Memory B cell (primary cell): ENCODE measurements around the gene EYA2.
"Not testable (repeated sequence)": the region's sequence is repeated elsewhere in the genome, so short reads cannot be mapped to it uniquely, and the experiment has no call there.

Source experiments
- ATAC-seq: fragments of 150-1000 bp; cut with Tn5 transposase; 2 replicates; pipeline ENCODE4 v1.10.0; 2021; ENCODE audit warnings: low read depth, mild to moderate bottlenecking, moderate library complexity
- DNase-seq, 2 donors: peaks; one replicate each; pipeline ENCODE4 v3.0.0; 2022; ENCODE audit warnings: low spot score in 2 of 2
- H3K27ac Mint-ChIP-seq: one replicate; pipeline ENCODE4 v1.8.0; 2022; ENCODE audit warnings: mild to moderate bottlenecking, moderate library complexity, mixed read lengths
- H3K27me3 Mint-ChIP-seq: one replicate; pipeline ENCODE4 v1.8.0; 2022; ENCODE audit warnings: mixed read lengths
- H3K36me3 Mint-ChIP-seq: one replicate; pipeline ENCODE4 v1.8.0; 2022; ENCODE audit warnings: mild to moderate bottlenecking, mixed read lengths
- H3K4me1 Mint-ChIP-seq: one replicate; pipeline ENCODE4 v1.8.0; 2022; ENCODE audit warnings: mixed read lengths
- H3K4me3 Mint-ChIP-seq: one replicate; pipeline ENCODE4 v1.8.0; 2022; ENCODE audit warnings: mild to moderate bottlenecking, moderate library complexity, mixed read lengths
- H3K9me3 Mint-ChIP-seq: one replicate; pipeline ENCODE4 v1.8.0; 2022; ENCODE audit warnings: mixed read lengths

EYA2 gene

DNA sequence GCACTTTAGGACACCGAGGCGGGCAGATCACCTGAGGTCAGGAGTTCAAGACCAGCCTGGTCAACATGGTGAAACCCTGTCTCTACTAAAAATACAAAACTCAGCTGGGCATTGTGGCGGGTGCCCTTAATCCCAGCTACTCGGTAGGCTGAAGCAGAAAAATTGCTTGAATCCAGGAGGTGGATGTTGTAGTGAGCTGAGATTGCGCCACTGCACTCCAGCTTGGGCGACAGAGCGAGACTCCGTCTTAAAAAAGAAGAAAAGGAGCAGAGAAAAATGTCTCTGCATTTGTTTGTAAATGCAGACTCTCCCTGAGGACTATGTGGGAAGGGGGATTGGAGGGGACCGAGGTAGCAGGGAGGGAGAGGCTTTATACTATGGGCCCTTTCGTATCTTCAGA lies 311.9 kb downstream of the EYA2 start:
- H3K27ac Mint-ChIP-seq: peak overlapping the region; percentile 70
- not testable (repeated sequence) for H3K36me3 Mint-ChIP-seq, ATAC-seq, H3K4me3 Mint-ChIP-seq, DNase-seq, H3K9me3 Mint-ChIP-seq, H3K27me3 Mint-ChIP-seq
- peaks cover 11% of the 10 kb centered on the region for H3K4me1 Mint-ChIP-seq

DNA sequence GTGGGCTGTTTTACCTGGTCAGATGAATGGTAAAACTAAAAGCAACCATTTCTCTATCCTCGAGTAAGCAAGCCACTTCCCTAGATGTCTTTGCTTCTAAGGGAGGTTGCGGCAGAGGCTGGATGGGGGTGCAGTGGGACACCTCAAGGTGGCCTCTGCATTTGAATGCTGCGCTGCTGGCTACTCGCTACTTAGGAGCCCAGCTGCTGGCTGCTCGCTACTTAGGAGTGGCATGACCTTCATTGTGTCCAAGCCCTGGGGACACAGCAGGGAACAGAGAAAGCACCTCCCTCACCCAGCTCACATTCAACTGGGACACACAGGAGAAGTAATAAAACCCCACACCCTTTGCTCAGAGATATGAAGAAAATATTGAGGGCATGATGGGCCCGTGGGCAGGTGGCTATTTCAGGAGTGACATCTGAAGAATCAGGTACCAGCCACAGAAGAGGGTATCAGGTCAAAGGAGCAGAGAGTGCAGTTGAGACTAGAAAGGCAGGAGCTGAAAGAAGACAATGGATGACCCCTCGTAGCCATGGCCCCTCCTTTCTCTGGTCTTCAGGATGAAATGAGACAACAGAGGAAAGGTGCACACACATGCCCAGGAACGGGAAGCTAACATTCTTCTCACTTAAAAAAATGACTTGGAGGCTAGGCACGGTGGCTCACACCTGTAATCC lies 312.5 kb downstream of the EYA2 start:
- no peaks in the 10 kb centered on the region for H3K9me3 Mint-ChIP-seq
- H3K27me3 Mint-ChIP-seq: no peaks in the 10 kb centered on the region
- H3K4me3 Mint-ChIP-seq: no peak overlapping the region
- peaks cover 5% of the 10 kb centered on the region for H3K36me3 Mint-ChIP-seq
- no peak for DNase-seq
- H3K4me1 Mint-ChIP-seq: peaks cover 11% of the 10 kb centered on the region
- peak overlapping the region; percentile 70 for H3K27ac Mint-ChIP-seq
- no peak for ATAC-seq

DNA sequence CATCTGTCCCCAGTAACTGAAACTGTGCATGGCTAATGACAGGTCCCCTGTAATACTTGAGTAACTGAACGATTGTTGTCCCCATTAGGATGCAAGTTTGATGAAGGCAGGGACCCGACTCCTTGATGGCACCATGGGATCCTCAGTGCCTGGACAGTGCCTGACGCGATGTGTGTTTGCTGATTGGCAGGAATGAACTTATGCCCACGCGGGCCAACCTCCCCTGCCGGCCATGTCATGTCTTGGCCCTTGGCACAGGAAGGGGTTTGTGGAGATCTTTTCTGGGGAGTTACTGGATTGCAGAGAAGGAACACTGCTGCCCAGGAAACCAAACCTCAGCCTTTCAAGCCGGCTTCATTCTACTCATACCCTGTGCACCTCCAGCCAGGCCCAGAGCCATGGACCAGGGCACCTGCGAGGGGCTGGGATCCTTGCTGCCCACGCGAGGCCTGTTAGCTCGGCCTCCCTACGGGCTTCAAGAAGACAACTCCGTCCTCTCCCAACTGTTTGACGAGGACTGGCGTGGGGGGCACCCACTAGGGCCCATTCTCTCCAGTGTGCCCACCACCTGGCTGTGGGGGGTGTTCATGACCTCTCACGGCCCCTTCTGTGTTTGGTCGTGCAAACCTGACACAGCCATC lies 314.0 kb downstream of the EYA2 start:
- DNase-seq: no peak
- no peak overlapping the region for H3K27ac Mint-ChIP-seq
- H3K9me3 Mint-ChIP-seq: no peaks in the 10 kb centered on the region
- H3K4me3 Mint-ChIP-seq: no peak overlapping the region
- peaks cover 5% of the 10 kb centered on the region for H3K36me3 Mint-ChIP-seq
- H3K4me1 Mint-ChIP-seq: peaks cover 11% of the 10 kb centered on the region
- H3K27me3 Mint-ChIP-seq: no peaks in the 10 kb centered on the region
- no peak for ATAC-seq

- Mint-ChIP-seq H3K4me3 (no peak overlapping the region), H3K27ac (no peak overlapping the region), H3K27me3 (no peaks in the 10 kb centered on the region), H3K36me3 (peaks cover 8% of the 10 kb centered on the region), H3K9me3 (no peaks in the 10 kb centered on the region), H3K4me1 (peaks cover 11% of the 10 kb centered on the region)
- DNase-seq: no peak
- ATAC-seq: no peak
Observed at GRCh38 chr20:47209982-47210381, 315.3 kb downstream of the EYA2 start.

DNA sequence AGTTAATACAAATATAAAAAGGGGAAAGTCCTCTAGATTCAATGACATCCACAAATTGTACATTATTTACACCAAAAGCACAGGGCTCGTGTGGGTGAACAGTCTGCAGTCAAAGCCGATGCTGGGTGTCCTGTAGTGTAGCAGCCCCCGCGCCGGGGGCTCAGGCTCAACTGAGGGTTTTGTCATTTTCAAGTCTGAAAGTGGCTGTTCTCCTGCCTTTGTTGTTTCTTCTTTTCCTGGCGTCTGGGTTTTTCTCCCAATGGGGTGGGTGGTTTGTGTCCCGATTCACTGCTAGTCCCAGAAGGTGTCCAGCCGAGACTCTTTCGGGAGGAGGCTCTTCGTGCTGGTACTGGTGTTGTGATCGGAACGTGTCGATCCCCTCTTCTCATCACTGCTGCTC lies 315.8 kb downstream of the EYA2 start:
- Mint-ChIP-seq H3K4me1 (peaks cover 10% of the 10 kb centered on the region), H3K27me3 (no peaks in the 10 kb centered on the region), H3K4me3 (no peak overlapping the region), H3K36me3 (peaks cover 8% of the 10 kb centered on the region), H3K9me3 (no peaks in the 10 kb centered on the region), H3K27ac (no peak overlapping the region)
- DNase-seq (no peak), ATAC-seq (no peak)

GRCh38 chr20:47211036-47211435 lies 316.4 kb downstream of the EYA2 start:
- no peaks in the 10 kb centered on the region for H3K9me3 Mint-ChIP-seq
- DNase-seq: no peak
- H3K36me3 Mint-ChIP-seq: peaks cover 12% of the 10 kb centered on the region
- H3K4me1 Mint-ChIP-seq: peaks cover 8% of the 10 kb centered on the region
- ATAC-seq: no peak
- no peaks in the 10 kb centered on the region for H3K27me3 Mint-ChIP-seq
- no peak overlapping the region for H3K4me3 Mint-ChIP-seq
- no peak overlapping the region for H3K27ac Mint-ChIP-seq

GRCh38 chr20:47212606-47213207 lies 318.1 kb downstream of the EYA2 start:
- H3K4me1 Mint-ChIP-seq: peaks cover 4% of the 10 kb centered on the region
- H3K9me3 Mint-ChIP-seq: no peaks in the 10 kb centered on the region
- DNase-seq: no peak
- no peak for ATAC-seq
- H3K27ac Mint-ChIP-seq: no peak overlapping the region
- peaks cover 18% of the 10 kb centered on the region for H3K36me3 Mint-ChIP-seq
- no peaks in the 10 kb centered on the region for H3K27me3 Mint-ChIP-seq
- H3K4me3 Mint-ChIP-seq: no peak overlapping the region

DNA sequence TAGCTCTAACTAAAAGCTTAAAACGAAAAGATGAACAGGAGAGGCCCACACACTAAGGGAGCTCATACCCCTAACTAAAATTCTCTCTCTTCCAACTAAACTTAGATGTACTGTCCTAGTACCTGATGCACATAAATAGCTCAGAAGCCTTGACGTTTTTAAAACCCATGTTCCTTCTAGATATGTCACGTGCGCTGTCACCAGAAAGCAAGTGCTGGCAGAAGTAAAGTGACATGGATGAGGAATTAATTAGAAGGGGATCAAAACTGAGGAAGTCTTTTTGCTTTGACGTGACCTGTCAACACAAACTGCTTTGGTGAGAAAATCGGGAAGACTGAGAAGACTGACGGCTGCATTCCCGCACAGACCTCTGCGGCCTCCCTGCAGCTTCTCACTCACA lies 319.3 kb downstream of the EYA2 start:
- Mint-ChIP-seq H3K27me3 (no peaks in the 10 kb centered on the region), H3K4me3 (no peak overlapping the region), H3K4me1 (peaks cover 6% of the 10 kb centered on the region), H3K27ac (no peak overlapping the region), H3K9me3 (no peaks in the 10 kb centered on the region), H3K36me3 (peaks cover 28% of the 10 kb centered on the region)
- ATAC-seq (no peak), DNase-seq (no peak)

GRCh38 chr20:47215653-47216397 lies 321.2 kb downstream of the EYA2 start:
- ATAC-seq (no peak), DNase-seq (no peak)
- H3K27ac Mint-ChIP-seq: no peak overlapping the region
- no peak overlapping the region for H3K4me3 Mint-ChIP-seq
- H3K4me1 Mint-ChIP-seq: peaks cover 8% of the 10 kb centered on the region
- no peaks in the 10 kb centered on the region for H3K27me3 Mint-ChIP-seq
- no peaks in the 10 kb centered on the region for H3K9me3 Mint-ChIP-seq
- H3K36me3 Mint-ChIP-seq: peaks cover 27% of the 10 kb centered on the region

GRCh38 chr20:47216819-47217410 lies 322.3 kb downstream of the EYA2 start:
- H3K9me3 Mint-ChIP-seq: no peaks in the 10 kb centered on the region
- H3K4me1 Mint-ChIP-seq: peaks cover 13% of the 10 kb centered on the region
- H3K27me3 Mint-ChIP-seq: no peaks in the 10 kb centered on the region
- H3K36me3 Mint-ChIP-seq: peaks cover 32% of the 10 kb centered on the region
- ATAC-seq: no peak
- H3K4me3 Mint-ChIP-seq: no peak overlapping the region
- no peak for DNase-seq
- H3K27ac Mint-ChIP-seq: no peak overlapping the region

DNA sequence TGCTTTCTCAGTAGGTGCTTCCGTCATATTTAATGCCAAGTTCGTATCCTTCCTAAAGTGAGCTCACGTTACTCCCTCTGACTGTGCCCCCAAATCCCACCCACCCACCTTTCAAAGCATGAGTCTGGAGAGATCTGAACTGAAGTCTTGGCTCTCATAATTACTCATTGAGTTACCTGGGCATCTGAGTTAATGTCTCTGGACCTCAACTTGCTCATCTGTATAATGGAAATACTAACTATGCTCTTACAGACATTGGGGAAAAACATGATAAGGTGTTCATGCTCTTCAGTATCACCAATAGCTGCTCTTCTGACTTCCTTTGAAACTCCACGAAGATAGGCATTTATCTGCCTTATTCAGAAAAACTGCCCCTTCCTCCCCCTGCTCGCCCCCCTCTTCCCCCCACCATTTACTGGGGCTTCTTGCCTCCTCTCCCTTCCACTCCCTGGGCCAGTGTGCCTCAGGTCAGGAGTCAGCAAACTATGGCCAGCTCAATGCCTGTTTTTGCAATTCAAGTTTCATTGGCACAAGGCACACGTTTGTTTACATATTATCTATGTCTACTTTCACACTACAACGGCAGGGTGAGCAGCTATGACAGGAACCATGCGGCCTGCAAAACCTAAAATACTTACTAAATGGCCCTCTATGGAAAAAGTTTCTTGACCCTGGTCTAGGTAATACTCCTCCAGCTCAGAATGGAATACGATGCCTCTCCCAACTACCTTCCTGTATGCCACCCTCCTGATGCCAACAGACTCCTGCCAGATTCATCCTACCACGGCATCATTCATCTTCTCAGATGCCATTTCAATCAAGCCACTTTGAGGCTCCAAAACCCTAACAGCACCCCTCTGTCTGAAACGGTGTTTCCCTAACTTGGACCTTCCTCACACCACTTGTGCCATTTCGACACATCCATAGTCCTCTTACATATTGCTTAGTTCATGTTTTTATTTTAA lies 323.1 kb downstream of the EYA2 start:
- H3K4me3 Mint-ChIP-seq: no peak overlapping the region
- H3K9me3 Mint-ChIP-seq: no peaks in the 10 kb centered on the region
- H3K36me3 Mint-ChIP-seq: peaks cover 39% of the 10 kb centered on the region
- H3K4me1 Mint-ChIP-seq: peaks cover 15% of the 10 kb centered on the region
- no peaks in the 10 kb centered on the region for H3K27me3 Mint-ChIP-seq
- DNase-seq (no peak), ATAC-seq (no peak)
- peak overlapping the region; percentile 71 for H3K27ac Mint-ChIP-seq

- no peaks in the 10 kb centered on the region for H3K27me3 Mint-ChIP-seq
- peaks cover 15% of the 10 kb centered on the region for H3K4me1 Mint-ChIP-seq
- peak; percentile 35 to 48 for DNase-seq
- peak; percentile 60 for ATAC-seq
- no peak overlapping the region for H3K4me3 Mint-ChIP-seq
- H3K9me3 Mint-ChIP-seq: no peaks in the 10 kb centered on the region
- peaks cover 44% of the 10 kb centered on the region for H3K36me3 Mint-ChIP-seq
- H3K27ac Mint-ChIP-seq: no peak overlapping the region
Observed at GRCh38 chr20:47220161-47220582, 325.5 kb downstream of the EYA2 start.

DNA sequence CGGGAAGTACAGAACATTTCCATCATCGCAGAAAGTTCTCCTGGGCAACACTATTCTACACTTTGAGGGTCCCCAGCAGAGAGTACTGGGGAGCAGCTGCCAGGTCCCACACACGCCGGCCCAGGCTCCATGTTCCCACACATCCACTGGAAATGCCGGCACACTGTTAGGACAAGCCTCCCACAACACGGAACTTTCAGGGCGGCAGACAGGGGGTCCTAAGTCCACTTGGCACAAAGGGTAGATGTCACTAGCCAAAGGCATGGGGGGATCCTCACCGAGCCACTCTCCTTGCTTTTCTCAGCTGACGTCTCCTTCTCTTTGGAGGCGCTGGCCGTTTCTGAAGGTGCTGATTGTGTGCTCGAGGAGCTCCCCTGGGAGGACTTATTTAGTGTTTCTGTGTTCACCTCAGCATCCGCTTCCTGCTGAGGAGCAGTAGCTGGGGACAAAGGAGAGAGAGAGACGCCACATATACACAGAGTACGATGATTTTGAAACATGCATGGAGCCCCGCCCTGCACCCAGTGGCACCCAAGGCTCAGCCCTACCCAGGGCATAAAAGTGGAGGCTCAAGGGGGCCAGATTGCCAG lies 326.5 kb downstream of the EYA2 start:
- Mint-ChIP-seq H3K9me3 (no peaks in the 10 kb centered on the region), H3K27me3 (no peaks in the 10 kb centered on the region), H3K4me1 (peaks cover 12% of the 10 kb centered on the region), H3K27ac (no peak overlapping the region), H3K4me3 (peak overlapping the region; percentile 27), H3K36me3 (peaks cover 39% of the 10 kb centered on the region)
- ATAC-seq (peak; percentile 84), DNase-seq (peak in 1 of 2 donors; percentile 11)
